Fibroblast of villous mesenchyme (primary cell): ENCODE results near the gene OXSR1. TPM values are rescaled to one million over a fixed set of nuclear protein-coding genes. Genes with fewer than 3 reads are reported as not detected.
"Not testable (repeated sequence)": the region's sequence is repeated elsewhere in the genome, so short reads cannot be mapped to it uniquely, and the experiment has no call there.

ENCODE experiments used
- DNase-seq: peaks from one replicate; pipeline ENCODE4 v3.0.0-alpha.2; 2010; ENCODE audit warnings: low read depth
- H3K4me3 ChIP-seq: 2 replicates; pipeline ENCODE4 v1.5.1; 2011; ENCODE audit warnings: low read depth, mild to moderate bottlenecking, low read length
- CTCF ChIP-seq: IDR thresholded peaks from 2 replicates; pipeline ENCODE4 v1.5.1; 2012; ENCODE audit warnings: low read depth, mild to moderate bottlenecking, low read length; ENCODE audit not compliant: insufficient read depth
- total RNA-seq: library from RNA; depleted of rRNA; stranded (reverse); fragments of >200 nt; gene quantifications from 2 replicates; pipeline ENCODE4 v1.2.3, GENCODE V29; 2012

The OXSR1 gene
- total RNA-seq, 1 donor, result 68.2 TPM

- no peak overlapping the region for H3K4me3 ChIP-seq
- DNase-seq, result no peak
Observed at GRCh38 chr3:38169027-38169317, 3.6 kb downstream of the OXSR1 start.

GRCh38 chr3:38170722-38171121 is 5.4 kb downstream of the OXSR1 start:
- TF ChIP-seq CTCF, result no peak
- no peak for DNase-seq
- H3K4me3 ChIP-seq, result no peak overlapping the region

More at GRCh38 chr3:38169027-38169317, 3.6 kb downstream of the OXSR1 start:
- no peak for TF ChIP-seq CTCF

- no peak for TF ChIP-seq CTCF
Observed at GRCh38 chr3:38171622-38172021, 6.3 kb downstream of the OXSR1 start.

GRCh38 chr3:38173834-38174418 is 8.6 kb downstream of the OXSR1 start:
- no peak for TF ChIP-seq CTCF
- no peak for DNase-seq
- H3K4me3 ChIP-seq, result no peak overlapping the region

More at GRCh38 chr3:38171622-38172021, 6.3 kb downstream of the OXSR1 start:
- DNase-seq, result no peak
- no peak overlapping the region for H3K4me3 ChIP-seq

- TF ChIP-seq CTCF, result no peak
- DNase-seq, result peak; percentile 14
Observed at GRCh38 chr3:38177181-38177580, 11.8 kb downstream of the OXSR1 start.

GRCh38 chr3:38186781-38187180 is 21.4 kb downstream of the OXSR1 start:
- no peak for DNase-seq
- no peak for TF ChIP-seq CTCF
- no peak overlapping the region for H3K4me3 ChIP-seq

More at GRCh38 chr3:38177181-38177580, 11.8 kb downstream of the OXSR1 start:
- no peak overlapping the region for H3K4me3 ChIP-seq

- DNase-seq, result no peak
- TF ChIP-seq CTCF, result no peak
- no peak overlapping the region for H3K4me3 ChIP-seq
Observed at GRCh38 chr3:38190481-38190881, 25.1 kb downstream of the OXSR1 start.

GRCh38 chr3:38202931-38203330 is 37.6 kb downstream of the OXSR1 start:
- not testable (repeated sequence) for DNase-seq, H3K4me3 ChIP-seq
